ENCODE measurements around the gene SLC9B1. TPM values are rescaled to one million over a fixed set of nuclear protein-coding genes. Genes with fewer than 3 reads are reported as not detected.

The SLC9B1 gene
- total RNA-seq, 2 donors from 2014 or later, result 0.43 TPM; not detected in 1

GRCh38 chr4:102860611-102861324 lies 158.7 kb downstream of the SLC9B1 start:
- Mint-ChIP-seq H3K4me3 (no peak overlapping the region), H3K36me3 (peaks cover 20% of the 10 kb centered on the region), H3K4me1 (ENCODE audit: low read depth in 2 of 2) (peaks cover 0 to 12% of the 10 kb centered on the region in 2 donors), H3K27ac (no peak overlapping the region), H3K27me3 (no peaks in the 10 kb centered on the region), H3K9me3 (peaks cover 16% of the 10 kb centered on the region)
- ATAC-seq, result no peak
- DNase-seq (ENCODE audit: low spot score), result no peak

DNA sequence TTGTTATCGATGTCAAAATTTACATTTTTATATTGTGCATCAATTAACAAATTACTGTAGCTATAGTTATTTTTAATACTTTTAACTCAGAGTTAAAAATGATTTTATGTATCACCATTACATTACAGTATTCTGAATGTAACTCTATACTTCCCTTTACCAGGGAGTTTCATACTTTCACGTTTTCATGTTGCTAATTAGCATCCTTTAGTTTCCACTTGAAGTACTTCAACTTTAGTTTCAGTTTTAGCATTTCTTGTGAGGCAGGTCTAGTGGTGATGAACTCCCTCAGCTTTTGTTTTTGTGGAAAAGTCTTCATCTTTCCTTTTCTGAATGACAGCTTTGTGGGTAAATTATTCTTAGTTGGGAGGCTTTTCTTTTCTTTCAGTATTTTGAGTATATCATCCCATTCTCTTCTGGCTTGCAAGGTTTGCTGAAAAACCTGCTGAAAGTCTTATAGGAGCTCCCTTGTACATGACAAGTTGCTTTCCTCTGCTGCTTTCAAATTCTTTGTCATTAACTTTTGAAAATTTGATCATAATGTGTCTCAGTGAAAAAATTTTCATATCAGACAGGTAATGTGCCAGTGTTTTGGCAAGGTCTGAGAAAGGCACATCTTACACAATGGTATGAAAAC lies 160.6 kb downstream of the SLC9B1 start:
- Mint-ChIP-seq H3K9me3 (peaks cover 16% of the 10 kb centered on the region), H3K27ac (no peak overlapping the region), H3K4me3 (no peak overlapping the region), H3K36me3 (peaks cover 20% of the 10 kb centered on the region), H3K27me3 (no peaks in the 10 kb centered on the region), H3K4me1 (ENCODE audit: low read depth in 2 of 2) (no peaks in the 10 kb centered on the region)
- DNase-seq (ENCODE audit: low spot score) (no peak), ATAC-seq (no peak)

Other genes starting within 250 kb of the SLC9B1 start
- 100 to 1,000 TPM; 400 to 403 TPM for gene UBE2D3, start 192.2 kb downstream of the SLC9B1 start, total RNA-seq
- 10 to 100 TPM; 26.8 to 31.1 TPM for gene CISD2, start 150.7 kb downstream of the SLC9B1 start, total RNA-seq
- 10 to 100 TPM; 19.6 to 46.6 TPM for gene SLC9B2, start 57.1 kb upstream of the SLC9B1 start, total RNA-seq
- gene BDH2, start 80.1 kb upstream of the SLC9B1 start, total RNA-seq, result 10 to 100 TPM in 1 of 2 donors, 1 to 10 TPM in 1; 9.1 to 13.5 TPM
- 10 to 100 TPM; 29.7 to 69.6 TPM for gene CENPE, start 178.6 kb upstream of the SLC9B1 start, total RNA-seq

Data from natural killer cell treated with Interleukin-12 subunit alpha and Interleukin-12 subunit beta and Interleukin-15 and Interleukin-18, amount 100 ng/mL, for 72 hours (primary cell).